Activated CD4-positive, CD25-positive, alpha-beta regulatory T cell treated with anti-CD3 and anti-CD28 coated beads, Interleukin-2, amount 50 U/mL, for 72 hours (primary cell): ENCODE results near the gene SERPINE1.
"Not testable (repeated sequence)": the region's sequence is repeated elsewhere in the genome, so short reads cannot be mapped to it uniquely, and the experiment has no call there.

Experiments used
- DNase-seq: peaks from one replicate; pipeline ENCODE4 v3.0.0; 2021

The SERPINE1 gene

DNA sequence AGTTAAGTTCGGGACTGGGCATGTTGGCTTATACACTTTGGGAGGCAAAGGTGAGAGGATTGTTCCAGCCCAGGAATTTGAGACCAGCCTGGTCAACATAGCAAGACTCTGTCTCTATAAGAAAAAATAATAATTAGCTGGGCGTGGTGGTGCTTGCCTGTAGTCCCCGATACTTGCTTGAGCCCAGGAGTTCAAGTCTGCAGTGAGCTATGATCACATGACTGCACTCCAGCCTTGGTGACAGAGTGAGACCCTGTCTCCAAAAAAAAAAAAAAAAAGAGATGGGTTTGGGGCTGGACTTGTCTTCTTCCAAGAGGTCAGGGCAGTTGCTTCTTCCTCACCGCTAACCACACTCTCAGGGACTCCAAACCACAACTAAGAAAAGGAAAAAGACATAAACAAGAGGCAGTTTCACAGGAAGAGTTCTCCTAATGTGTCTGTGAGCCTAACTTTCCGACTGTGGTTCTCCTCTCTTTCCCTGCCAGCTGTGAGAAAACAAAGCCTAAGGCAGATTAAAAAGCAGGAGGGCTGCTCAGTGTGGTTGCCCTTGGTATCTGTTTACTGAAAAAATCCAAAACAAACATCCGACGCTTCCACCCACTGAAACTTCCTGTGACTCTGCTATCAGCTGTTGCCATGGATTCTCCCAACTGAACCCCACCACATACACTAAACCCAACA is 2.4 kb upstream of the SERPINE1 start:
- no peak for DNase-seq

DNA sequence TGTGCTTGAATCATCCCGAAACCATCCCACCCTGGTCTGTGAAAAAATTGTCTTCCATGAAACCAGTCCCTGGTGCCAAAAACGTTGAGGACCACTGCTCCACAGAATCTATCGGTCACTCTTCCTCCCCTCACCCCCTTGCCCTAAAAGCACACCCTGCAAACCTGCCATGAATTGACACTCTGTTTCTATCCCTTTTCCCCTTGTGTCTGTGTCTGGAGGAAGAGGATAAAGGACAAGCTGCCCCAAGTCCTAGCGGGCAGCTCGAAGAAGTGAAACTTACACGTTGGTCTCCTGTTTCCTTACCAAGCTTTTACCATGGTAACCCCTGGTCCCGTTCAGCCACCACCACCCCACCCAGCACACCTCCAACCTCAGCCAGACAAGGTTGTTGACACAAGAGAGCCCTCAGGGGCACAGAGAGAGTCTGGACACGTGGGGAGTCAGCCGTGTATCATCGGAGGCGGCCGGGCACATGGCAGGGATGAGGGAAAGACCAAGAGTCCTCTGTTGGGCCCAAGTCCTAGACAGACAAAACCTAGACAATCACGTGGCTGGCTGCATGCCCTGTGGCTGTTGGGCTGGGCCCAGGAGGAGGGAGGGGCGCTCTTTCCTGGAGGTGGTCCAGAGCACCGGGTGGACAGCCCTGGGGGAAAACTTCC is 784 bp upstream of the SERPINE1 start:
- no peak for DNase-seq

DNA sequence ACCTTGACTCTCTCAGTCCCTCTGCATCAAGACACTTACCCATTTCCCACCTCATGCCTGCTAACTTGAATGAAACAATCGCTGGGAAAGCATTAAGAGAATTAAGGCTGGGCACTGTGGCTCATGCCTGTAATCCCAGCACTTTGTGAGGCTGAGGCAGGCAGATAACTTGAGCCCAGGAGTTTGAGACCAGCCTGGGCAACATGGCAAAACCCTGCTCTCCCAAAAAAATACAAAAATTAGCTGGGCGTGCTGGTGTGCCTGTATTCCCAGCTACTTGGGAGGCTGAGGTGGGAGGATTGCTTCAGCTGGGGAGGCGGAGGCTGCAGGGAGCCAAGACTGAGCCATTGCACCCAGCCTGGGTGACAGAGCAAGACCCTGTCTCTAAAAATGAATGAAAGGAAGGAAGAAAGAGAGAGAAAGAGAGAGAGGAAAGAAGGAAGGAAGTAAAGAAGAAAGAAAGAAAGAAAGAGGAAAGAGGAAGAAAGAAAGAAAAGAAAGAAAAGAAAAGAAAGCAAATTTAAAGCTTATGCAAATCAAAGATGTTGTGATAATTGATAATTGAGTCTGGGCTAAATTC is 646 bp downstream of the SERPINE1 start:
- DNase-seq: no peak

DNA sequence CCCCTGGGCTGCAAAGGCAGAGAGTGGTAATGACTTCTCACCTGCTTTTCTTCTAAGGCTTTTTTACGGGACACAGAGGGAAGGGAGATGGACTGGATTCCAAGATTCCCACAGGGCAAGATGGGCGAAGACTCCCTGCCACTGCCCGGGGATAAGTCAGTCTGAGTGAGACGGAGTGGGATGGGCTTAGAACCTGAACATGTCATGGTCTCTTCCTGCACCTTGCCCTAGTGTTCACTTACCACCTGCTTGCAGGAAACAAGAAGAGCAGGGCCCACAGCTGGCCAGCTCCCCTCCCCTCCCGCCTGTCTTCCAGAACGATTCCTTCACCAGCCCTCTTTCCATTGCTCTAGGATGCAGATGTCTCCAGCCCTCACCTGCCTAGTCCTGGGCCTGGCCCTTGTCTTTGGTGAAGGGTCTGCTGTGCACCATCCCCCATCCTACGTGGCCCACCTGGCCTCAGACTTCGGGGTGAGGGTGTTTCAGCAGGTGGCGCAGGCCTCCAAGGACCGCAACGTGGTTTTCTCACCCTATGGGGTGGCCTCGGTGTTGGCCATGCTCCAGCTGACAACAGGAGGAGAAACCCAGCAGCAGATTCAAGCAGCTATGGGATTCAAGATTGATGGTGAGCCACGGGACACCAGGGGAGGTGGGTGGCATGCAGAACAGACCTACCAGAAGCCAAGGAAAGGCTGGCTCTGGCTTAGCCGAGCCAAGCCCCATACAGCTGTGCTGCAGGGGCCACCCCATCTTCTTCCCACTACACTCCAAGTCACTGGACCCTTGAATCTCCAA is 1.3 kb downstream of the SERPINE1 start:
- no peak for DNase-seq

DNA sequence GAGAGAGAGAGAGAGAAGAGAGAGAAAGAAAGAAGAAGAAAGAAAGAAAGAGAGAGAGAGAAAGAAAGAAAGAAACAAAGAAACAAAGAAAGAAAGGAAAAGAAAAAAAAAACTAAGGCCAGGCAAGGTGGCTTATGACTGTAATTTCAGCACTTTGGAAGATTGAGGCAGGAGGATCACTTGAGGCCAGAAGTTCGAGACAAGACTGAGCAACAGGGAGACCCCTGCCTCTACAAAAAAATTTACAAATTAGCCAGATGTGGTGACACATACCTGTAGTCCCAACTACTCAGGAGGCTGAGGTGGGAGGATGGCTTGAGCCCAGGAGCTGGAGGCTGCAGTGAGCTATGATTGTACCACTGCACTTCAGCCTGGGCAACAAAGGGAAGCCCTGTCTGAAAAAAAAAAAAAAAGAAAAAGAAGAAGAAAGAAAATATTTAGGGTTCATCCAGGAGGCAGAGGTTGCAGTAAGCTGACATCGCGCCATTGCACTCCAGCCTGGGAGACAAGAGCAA is 2.8 kb downstream of the SERPINE1 start:
- no peak for DNase-seq

DNA sequence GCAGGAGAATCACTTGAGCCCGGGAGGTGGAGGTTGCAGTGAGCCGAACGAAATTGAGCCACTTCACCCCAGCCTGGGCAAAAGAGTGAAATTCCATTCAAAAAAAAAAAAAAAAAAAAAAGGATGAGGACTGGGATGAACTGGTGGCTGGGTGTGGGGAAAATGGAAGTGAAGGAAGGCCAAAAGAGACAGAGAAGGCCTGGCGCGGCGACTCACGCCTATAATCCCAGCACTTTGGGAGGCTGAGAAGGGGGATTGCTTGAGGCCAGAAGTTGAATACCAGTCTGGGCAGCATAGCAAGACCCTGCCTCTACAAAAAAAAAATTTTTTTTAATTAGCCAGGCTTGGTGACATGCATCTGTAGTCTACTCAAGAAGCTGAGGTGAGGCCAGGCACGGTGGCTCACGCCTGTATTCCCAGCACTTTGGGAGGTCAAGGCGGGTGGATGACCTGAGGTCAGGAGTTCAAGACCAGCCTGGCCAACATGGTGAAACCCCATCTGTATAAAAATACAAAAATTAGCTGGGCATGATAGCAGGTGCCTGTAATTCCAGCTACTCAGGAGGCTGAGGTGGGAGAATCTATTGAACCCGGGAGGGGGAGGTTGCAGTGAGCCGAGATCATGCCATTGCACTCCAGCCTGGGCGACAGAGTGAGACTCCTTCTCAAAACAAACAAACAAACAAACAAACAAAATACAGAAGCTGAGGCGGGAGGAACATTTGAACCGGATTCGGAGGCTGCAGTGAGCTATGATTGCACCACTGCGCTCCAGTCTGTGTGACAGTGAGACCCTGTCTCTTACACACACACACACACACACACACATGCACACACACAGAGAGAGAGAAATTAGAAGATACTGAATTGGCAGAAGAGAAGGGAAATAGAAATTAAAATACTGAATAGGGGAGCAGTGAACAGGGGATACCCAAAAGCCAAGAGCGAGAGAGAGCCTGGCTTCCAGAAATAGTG is 6.0 kb downstream of the SERPINE1 start:
- DNase-seq: not testable (repeated sequence)

DNA sequence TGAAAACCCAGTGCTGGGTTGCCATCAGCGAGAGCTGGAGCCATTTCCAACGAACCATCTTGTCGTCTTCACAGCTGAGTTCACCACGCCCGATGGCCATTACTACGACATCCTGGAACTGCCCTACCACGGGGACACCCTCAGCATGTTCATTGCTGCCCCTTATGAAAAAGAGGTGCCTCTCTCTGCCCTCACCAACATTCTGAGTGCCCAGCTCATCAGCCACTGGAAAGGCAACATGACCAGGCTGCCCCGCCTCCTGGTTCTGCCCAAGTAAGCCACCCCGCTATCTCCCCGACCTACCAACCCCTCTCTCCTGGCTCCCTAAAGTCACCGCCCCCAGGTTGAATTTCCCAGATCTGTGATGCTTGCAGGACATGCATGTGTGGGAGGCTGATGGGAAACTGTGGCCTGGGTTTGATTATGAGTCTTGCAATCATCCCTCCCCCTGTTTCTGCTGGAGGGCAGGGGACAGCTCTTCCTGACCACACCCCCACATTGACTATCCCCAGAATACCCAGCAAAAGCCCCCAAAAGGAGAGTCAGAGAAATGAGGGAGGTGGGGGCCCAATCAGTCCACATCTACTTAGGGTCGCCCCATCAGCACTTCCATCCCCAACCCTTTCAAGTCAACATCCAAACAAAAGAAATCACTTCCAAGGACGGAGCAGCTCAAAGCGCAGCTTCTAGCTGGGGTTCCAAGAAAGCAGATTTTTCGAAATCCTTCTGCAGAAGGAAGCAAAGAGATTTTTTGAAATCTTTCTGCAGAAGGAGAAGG is 6.9 kb downstream of the SERPINE1 start:
- DNase-seq: no peak

DNA sequence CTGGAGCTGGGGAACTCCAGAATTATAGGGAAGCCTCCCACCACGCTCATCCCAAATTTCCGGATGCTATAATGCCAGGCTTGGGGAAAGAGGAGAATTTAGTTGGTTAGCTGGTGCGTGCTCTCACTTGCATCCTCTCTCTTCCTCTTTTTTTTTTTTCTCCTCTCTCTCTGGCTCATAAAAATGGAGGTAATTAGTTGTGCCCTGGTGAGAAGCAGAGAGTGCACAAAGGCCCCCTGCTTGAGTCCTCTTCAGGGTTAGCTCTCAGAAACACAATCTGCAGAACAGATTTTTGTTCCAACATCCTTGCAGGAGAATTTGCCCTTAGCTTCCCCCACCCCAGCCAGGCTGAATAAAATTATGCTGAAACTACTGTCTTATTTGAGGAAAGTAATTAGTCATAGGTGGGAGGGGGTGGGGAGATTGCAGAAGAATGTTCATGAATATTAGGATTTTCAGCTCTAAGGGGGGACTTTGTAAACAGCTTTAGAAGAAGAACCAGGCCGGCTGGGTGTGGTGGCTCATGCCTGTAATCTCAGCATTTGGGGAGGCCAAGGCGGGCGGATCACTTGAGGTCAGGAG is 7.6 kb downstream of the SERPINE1 start:
- no peak for DNase-seq

DNA sequence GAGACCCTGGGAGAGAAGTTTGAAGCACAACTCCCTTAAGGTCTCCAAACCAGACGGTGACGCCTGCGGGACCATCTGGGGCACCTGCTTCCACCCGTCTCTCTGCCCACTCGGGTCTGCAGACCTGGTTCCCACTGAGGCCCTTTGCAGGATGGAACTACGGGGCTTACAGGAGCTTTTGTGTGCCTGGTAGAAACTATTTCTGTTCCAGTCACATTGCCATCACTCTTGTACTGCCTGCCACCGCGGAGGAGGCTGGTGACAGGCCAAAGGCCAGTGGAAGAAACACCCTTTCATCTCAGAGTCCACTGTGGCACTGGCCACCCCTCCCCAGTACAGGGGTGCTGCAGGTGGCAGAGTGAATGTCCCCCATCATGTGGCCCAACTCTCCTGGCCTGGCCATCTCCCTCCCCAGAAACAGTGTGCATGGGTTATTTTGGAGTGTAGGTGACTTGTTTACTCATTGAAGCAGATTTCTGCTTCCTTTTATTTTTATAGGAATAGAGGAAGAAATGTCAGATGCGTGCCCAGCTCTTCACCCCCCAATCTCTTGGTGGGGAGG is 10.8 kb downstream of the SERPINE1 start:
- DNase-seq: no peak

DNA sequence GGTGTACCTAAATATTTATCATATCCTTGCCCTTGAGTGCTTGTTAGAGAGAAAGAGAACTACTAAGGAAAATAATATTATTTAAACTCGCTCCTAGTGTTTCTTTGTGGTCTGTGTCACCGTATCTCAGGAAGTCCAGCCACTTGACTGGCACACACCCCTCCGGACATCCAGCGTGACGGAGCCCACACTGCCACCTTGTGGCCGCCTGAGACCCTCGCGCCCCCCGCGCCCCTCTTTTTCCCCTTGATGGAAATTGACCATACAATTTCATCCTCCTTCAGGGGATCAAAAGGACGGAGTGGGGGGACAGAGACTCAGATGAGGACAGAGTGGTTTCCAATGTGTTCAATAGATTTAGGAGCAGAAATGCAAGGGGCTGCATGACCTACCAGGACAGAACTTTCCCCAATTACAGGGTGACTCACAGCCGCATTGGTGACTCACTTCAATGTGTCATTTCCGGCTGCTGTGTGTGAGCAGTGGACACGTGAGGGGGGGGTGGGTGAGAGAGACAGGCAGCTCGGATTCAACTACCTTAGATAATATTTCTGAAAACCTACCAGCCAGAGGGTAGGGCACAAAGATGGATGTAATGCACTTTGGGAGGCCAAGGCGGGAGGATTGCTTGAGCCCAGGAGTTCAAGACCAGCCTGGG is 11.4 kb downstream of the SERPINE1 start:
- DNase-seq: peak; percentile 72

DNA sequence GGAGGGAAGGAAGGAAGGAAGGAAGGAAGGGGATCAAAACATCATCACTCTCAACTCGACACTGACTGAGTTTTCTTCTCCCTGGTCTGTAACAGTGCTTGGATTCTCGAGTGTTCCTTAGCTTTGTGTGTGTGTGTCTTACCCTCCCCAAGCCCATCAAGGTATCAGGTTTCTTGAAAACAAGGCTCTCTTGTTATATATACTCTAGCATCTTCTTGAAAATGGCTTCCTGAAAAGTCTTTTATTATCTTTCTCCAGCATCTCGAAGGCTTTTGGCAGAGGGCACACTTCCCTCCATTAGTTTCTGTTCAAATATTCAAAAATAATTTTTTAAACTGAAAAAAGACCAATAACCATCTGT is 13.4 kb downstream of the SERPINE1 start:
- DNase-seq: no peak

DNA sequence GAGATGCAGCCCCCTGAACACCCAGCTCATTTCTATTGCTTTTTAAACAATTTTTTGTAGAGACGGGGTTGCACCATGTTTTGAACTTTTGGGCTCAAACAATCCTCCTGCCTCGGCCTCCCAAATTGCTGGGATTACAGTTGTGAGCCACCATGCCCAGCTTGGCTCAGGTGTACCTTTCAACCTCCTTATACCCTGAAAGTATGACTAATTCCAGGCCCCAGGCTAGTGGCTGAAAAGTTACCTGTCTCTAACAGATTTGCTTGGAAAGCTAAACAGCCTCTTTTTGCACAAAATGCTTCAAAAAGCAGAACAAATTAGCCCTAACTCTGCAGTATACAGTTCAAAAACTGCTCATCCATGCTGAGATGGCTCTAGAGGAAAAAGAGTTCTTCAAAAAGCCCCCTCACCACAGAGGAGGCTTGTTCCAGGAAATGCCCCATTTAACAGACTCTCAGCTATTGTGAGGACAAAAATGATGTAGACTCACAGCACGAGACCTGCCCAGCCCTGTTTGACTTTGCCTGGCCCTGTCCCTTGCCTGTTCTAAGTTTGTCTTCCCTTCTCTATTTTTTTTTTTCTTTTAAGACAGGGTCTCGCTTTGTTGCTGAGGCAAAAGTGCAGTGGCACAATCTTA is 14.0 kb downstream of the SERPINE1 start:
- DNase-seq: no peak

DNA sequence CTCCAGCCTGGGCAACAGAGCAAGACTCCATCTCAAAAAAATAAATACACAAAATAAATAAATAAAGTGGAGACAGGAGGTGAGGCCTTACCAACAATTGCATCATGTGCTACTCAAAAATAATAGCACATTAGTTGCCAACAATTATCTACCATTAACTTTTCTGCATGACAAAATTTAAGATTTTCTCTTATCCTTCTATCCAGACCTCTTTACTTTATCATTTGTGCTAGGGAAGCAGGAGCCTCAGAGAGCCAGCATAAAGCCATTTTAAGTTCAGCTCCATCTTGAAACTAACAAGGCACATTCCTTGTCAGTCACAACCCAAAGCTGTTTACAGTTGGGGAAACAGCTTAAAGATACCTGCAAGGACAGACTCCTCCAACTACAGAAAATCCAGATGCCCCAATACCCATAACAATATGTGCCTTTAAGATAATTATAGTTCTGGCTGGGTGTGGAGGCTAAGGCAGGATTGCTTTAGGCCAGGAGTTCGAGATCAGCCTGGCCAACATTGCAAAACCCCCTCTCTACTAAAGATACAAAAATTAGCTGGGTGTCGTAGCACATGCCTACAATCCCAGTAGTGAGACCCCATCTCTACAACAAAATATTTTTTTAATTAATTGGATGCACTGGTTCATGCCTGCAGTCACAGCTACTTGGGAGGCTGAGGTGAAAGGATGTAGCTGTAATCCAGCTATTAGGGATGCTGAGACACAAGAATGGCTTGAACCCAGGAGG is 25.2 kb downstream of the SERPINE1 start:
- DNase-seq: no peak

DNA sequence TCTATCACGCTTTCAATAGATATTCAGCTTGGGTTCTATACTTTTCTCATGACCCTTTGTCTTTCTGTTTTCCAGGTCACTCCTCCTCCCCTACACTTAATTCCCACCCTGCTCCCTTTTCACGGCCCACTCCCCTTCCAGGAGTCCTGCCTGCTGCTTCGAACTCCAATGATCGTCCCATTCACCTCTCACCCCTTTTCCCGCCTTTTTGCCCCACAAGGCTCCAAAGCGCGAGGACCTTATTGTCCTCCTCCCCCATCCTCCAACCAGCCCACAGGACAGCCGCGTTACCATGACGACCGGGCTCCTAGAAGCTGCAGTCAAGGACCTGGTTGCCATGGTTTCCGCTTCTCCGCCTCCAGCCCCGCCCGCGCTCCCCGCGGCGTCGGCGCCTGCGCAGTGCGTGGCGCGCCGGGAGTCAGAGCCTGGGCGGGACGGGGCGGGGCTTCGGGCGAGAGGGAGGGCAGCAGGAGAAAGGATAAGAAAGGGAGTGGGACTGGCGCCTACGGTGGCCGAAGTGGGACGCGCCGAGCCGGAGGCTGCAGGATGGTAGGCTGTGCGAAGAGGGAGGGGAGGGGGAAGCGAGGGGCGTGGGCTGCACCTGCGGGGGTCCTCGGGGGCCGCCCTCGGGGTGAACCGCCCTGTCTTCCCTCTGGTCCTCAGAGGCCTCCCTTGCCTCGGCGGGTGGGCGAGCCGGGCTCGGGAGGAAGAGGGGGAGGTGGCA is 27.2 kb downstream of the SERPINE1 start, which contains the start of gene AP1S1:
Gene AP1S1, plus strand, starts transcription at position 508 of the 724 bp plus-strand sequence. Its CDS starts 39 bp downstream, at position 547.
- peak; percentile 90 for DNase-seq

DNA sequence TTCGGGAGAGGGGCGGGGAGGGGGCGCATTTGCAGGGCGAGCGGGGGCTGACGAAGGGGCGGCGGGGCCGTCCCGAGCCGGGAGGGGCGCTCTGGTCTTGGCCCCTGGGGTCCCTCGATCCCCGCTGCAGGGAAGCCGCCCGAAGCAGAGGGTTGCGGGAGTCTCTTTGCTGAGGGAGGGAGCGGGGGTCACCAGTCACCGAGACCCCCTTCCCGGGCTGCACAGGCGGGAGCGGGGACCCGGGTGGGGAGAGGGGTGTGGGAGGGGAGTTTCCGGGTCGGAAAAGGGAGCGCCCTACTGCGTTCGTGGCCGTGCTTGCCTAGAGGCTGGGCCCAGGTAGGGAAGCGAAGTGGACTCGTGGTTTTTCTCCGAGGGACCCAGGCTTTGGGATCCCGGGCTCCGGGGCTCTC is 27.8 kb downstream of the SERPINE1 start:
- peak; percentile 41 for DNase-seq

DNA sequence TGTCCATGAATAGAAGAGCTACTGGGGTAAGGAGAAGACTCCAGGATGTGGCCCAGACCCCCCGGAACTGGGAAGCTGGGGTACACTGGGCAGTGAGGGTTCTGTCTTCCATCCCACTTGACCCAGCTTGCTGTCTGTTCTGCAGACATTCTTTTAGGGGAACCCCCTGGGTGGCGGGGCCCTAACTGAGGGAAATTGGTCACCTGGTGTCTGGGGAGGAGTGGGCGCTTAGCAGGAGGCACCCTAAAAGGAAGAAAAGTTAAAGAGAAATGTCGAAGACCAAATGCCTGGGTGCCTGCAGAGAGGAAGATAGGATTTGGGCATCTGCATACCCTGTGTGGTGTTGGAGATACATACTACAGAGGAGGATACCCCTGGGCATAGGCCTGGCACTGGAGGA is 28.4 kb downstream of the SERPINE1 start:
- DNase-seq: no peak

DNA sequence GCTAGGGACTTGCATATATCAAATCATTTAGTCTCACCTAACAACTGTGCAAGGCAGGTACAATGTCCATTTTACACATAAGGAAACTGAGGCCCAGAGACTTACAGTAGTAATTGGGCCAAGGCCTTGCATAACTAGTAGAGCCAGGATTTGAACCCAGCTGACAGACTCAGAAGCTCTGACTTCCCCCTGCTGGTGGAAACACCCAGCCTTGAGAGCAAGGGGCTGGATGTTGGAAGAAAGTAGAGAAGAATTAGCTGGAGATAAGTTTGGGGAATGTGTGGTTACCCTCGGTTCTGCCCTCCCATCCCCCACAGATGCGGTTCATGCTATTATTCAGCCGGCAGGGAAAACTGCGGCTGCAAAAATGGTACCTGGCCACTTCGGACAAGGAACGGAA is 29.4 kb downstream of the SERPINE1 start:
- DNase-seq: no peak
